SK-N-SH (cell line): ENCODE measurements around the gene MEGF8. TPM values are rescaled to one million over a fixed set of nuclear protein-coding genes. Genes with fewer than 3 reads are reported as not detected.
A peak's percentile ranks its signal among the peaks of the same experiment; 100 is the strongest.

Experiments used
- CTCF ChIA-PET: fragments of 300-600, 350-600 bp; formaldehyde crosslinking; extraction: SDS; loops from one replicate; lab custom pipeline; 2021; lab: Yijun Ruan, JAX
- POLR2A ChIA-PET: fragments of 350-600 bp; sonication (Branson Sonifier 250); formaldehyde crosslinking; extraction: SDS; loops from one replicate; lab custom pipeline; 2020; ENCODE audit warnings: antibody characterized with exemption, inconsistent platforms; lab: Yijun Ruan, JAX
- DNase-seq: peaks from one replicate; pipeline ENCODE4 v3.0.0; 2012
- H2AFZ ChIP-seq: fragments of 200-600 bp; sonication (generic); 2 replicates; pipeline ENCODE4 v1.8.1; 2016; ENCODE audit warnings: antibody characterized with exemption, mild to moderate bottlenecking, low read depth
- H3F3A ChIP-seq: fragments of 200-600 bp; sonication (generic); replicated peaks from 2 replicates; pipeline ENCODE3; 2016; ENCODE audit warnings: antibody characterized with exemption, mild to moderate bottlenecking; ENCODE audit not compliant: insufficient read depth
- H3K27ac ChIP-seq, 2 experiments: fragments of 200-500 bp in 1 of 2; fragments of 200-600 bp in 1 of 2; sonication (Bioruptor generic) in 1 of 2; sonication (generic), shearing (Covaris generic) in 1 of 2; 2 replicates each; pipeline versions ENCODE4 v1.5.1 to v1.6.1; 2014 to 2016; ENCODE audit warnings: low read depth in 2 of 2, inconsistent platforms in 1 of 2, low read length in 1 of 2, mild to moderate bottlenecking in 1 of 2, mixed read lengths in 1 of 2
- H3K27me3 ChIP-seq: fragments of 200-600 bp; sonication (generic), shearing (Covaris generic); 2 replicates; pipeline ENCODE4 v1.6.1; 2016; ENCODE audit warnings: mixed run types; ENCODE audit not compliant: insufficient read depth
- H3K36me3 ChIP-seq, 2 experiments: fragments of 200-500 bp in 1 of 2; fragments of 200-600 bp in 1 of 2; sonication (Bioruptor generic) in 1 of 2; sonication (generic) in 1 of 2; replicated peaks in 1 of 2; 2 replicates each; pipeline versions ENCODE3 to v1.5.1; 2014 to 2016; ENCODE audit warnings: low read length in 1 of 2, mild to moderate bottlenecking in 1 of 2; ENCODE audit not compliant: insufficient read depth in 2 of 2, control insufficient read depth in 1 of 2
- H3K4me1 ChIP-seq, 2 experiments: fragments of 200-500 bp in 1 of 2; fragments of 200-600 bp in 1 of 2; sonication (Bioruptor generic) in 1 of 2; sonication (generic), shearing (Covaris generic) in 1 of 2; 2 replicates each; pipeline versions ENCODE4 v1.5.1 to v1.6.1; 2014 to 2016; ENCODE audit warnings: low read depth in 1 of 2, low read length in 1 of 2, mixed run types in 1 of 2; ENCODE audit not compliant: insufficient read depth in 2 of 2, control insufficient read depth in 1 of 2
- H3K4me2 ChIP-seq: fragments of 200-600 bp; sonication (generic), shearing (Covaris generic); 2 replicates; pipeline ENCODE4 v1.6.1; 2017; ENCODE audit warnings: mixed run types
- H3K4me3 ChIP-seq, 2 experiments: fragments of 200-500 bp in 1 of 2; fragments of 200-600 bp in 1 of 2; sonication (Bioruptor generic) in 1 of 2; sonication (generic), shearing (Covaris generic) in 1 of 2; 2 replicates each; pipeline versions ENCODE4 v1.5.1 to v1.8.1; 2014 to 2016; ENCODE audit warnings: low read depth in 2 of 2, inconsistent platforms in 1 of 2, low read length in 1 of 2, mild to moderate bottlenecking in 1 of 2, mixed read lengths in 1 of 2, moderate library complexity in 1 of 2
- H3K79me2 ChIP-seq: fragments of 200-600 bp; sonication (generic); 2 replicates; pipeline ENCODE4 v1.8.1; 2017; ENCODE audit warnings: mild to moderate bottlenecking; ENCODE audit not compliant: insufficient read depth
- H3K9ac ChIP-seq: fragments of 200-600 bp; sonication (generic); 2 replicates; pipeline ENCODE4 v1.6.1; 2017; ENCODE audit warnings: mixed run types
- H3K9me2 ChIP-seq: fragments of 200-600 bp; sonication (generic); 2 replicates; pipeline ENCODE4 v1.6.1; 2017; ENCODE audit warnings: mixed run types
- H3K9me3 ChIP-seq: fragments of 200-600 bp; sonication (generic); 2 replicates; pipeline ENCODE4 v1.6.1; 2017; ENCODE audit warnings: mixed run types, mild to moderate bottlenecking, moderate library complexity
- H4K20me1 ChIP-seq: fragments of 200-600 bp; sonication (generic); 2 replicates; pipeline ENCODE4 v1.6.1; 2017; ENCODE audit warnings: mild to moderate bottlenecking, mixed run types; ENCODE audit not compliant: insufficient read depth
- CHD2 ChIP-seq: fragments of 150-350 bp; IDR thresholded peaks from 2 replicates; pipeline ENCODE4 v1.6.1; 2018; ENCODE audit warnings: low read length; ENCODE audit not compliant: partially characterized antibody
- CTCF ChIP-seq: fragments of 200-600 bp; sonication (generic); IDR thresholded peaks from 2 replicates; pipeline ENCODE4 v1.6.1; 2017; ENCODE audit warnings: antibody characterized with exemption, mild to moderate bottlenecking, moderate library complexity
- EZH2phosphoT487 ChIP-seq: fragments of 200-600 bp; sonication (generic); IDR thresholded peaks from 2 replicates; pipeline ENCODE4 v1.6.1; 2017; ENCODE audit warnings: low read depth, mixed run types, mild to moderate bottlenecking, antibody characterized with exemption, moderate library complexity, borderline replicate concordance
- FOSL2 ChIP-seq: IDR thresholded peaks from 2 replicates; pipeline ENCODE4 v1.4.0; 2012; ENCODE audit warnings: low read depth, mild to moderate bottlenecking, moderate library complexity, borderline replicate concordance
- FOXJ3 ChIP-seq: sonication (generic); formaldehyde crosslinking; IDR thresholded peaks from 2 replicates; pipeline ENCODE4 v1.5.1; 2020; ENCODE audit warnings: mild to moderate bottlenecking, missing genetic modification reagents
- FOXM1 ChIP-seq: IDR thresholded peaks from 2 replicates; pipeline ENCODE4 v1.4.0; 2012; ENCODE audit warnings: low read depth, mild to moderate bottlenecking
- GABPA ChIP-seq: IDR thresholded peaks from 2 replicates; pipeline ENCODE4 v1.4.0; 2012; ENCODE audit warnings: low read depth, mild to moderate bottlenecking
- JUND ChIP-seq: IDR thresholded peaks from 2 replicates; pipeline ENCODE4 v1.4.0; 2012
- MAX ChIP-seq: IDR thresholded peaks from 2 replicates; pipeline ENCODE4 v1.4.0; 2012; ENCODE audit warnings: low read depth
- NFIC ChIP-seq: IDR thresholded peaks from 2 replicates; pipeline ENCODE4 v1.4.0; 2012; ENCODE audit warnings: borderline replicate concordance
- RAD21 ChIP-seq: IDR thresholded peaks from 2 replicates; pipeline ENCODE4 v1.6.1; 2012; ENCODE audit warnings: mild to moderate bottlenecking, low read length
- RFX5 ChIP-seq: IDR thresholded peaks from 2 replicates; pipeline ENCODE4 v1.6.1; 2012; ENCODE audit warnings: mild to moderate bottlenecking, improper control_type of control experiment, low read length
- SIN3A ChIP-seq: IDR thresholded peaks from 2 replicates; pipeline ENCODE4 v1.6.1; 2012; ENCODE audit warnings: low read depth, mild to moderate bottlenecking, low read length, moderate library complexity, borderline replicate concordance
- SMC3 ChIP-seq: IDR thresholded peaks from 2 replicates; pipeline ENCODE4 v1.6.1; 2012; ENCODE audit warnings: low read depth, low read length, improper control_type of control experiment
- TAF1 ChIP-seq: IDR thresholded peaks from 2 replicates; pipeline ENCODE4 v1.6.1; 2012; ENCODE audit warnings: low read depth, mild to moderate bottlenecking, low read length, moderate library complexity, borderline replicate concordance
- TCF12 ChIP-seq: IDR thresholded peaks from 2 replicates; pipeline ENCODE4 v1.4.0; 2012
- YY1 ChIP-seq: IDR thresholded peaks from 2 replicates; pipeline ENCODE4 v1.4.0; 2012; ENCODE audit warnings: low read depth, mild to moderate bottlenecking
- WGBS: methylation state at CpG from one replicate; pipeline ENCODE4 v1.1.6; 2017; ENCODE audit warnings: low lambda C conversion rate; 5-methylcytosine and 5-hydroxymethylcytosine counted together
- polyA plus RNA-seq, 3 experiments: library from polyadenylated mRNA; depleted of rRNA; stranded (reverse); fragments of >200 nt; gene quantifications; 2 replicates each; pipeline ENCODE4 v1.2.3, GENCODE V29; 2012
- TF ChIP-seq, protein P1 (sequence below): fragments of 150-350 bp; IDR thresholded peaks from 2 replicates; pipeline ENCODE4 v1.6.1; 2016; ENCODE audit warnings: mild to moderate bottlenecking, low read depth, low read length

The MEGF8 gene
- polyA plus RNA-seq, 1 of the 3 experiments (the other 2 are of a cell fraction) = 19.1 TPM

- peak; percentile 56 for DNase-seq
- 93% methylated on average over 11 of the region's 17 CpGs for WGBS
- Histone ChIP-seq H3K36me3 (peaks cover 7 to 8% of the 10 kb centered on the region in 2 experiments), H2AFZ (no peak overlapping the region), H4K20me1 (no peaks in the 10 kb centered on the region), H3K4me3 (no peak overlapping the region), H3K9ac (no peak overlapping the region), H3K9me3 (no peaks in the 10 kb centered on the region), H3K79me2 (no peaks in the 10 kb centered on the region), H3F3A (no peaks in the 10 kb centered on the region), H3K9me2 (no peaks in the 10 kb centered on the region), H3K27me3 (no peaks in the 10 kb centered on the region), H3K4me1 (no peaks in the 10 kb centered on the region; a peak in 1 of 4 replicates), H3K27ac (no peak overlapping the region), H3K4me2 (no peak overlapping the region)
- TF ChIP-seq NFIC (no peak), CTCF (peak; percentile 49)
- CTCF ChIA-PET = interaction anchor here (0.9 to 1.2 kb wide), 3 partner anchors 11 to 57 kb away, joined by 3 to 5 read pairs (median 4); partner anchors contain the start of genes PAFAH1B3 and PRR19
- POLR2A ChIA-PET = no interaction called here
Measured at GRCh38 chr19:42343344-42344110, 18.1 kb downstream of the MEGF8 start.

GRCh38 chr19:42344336-42344893 is 19.0 kb downstream of the MEGF8 start:
- H3K9ac ChIP-seq = no peak overlapping the region
- TF ChIP-seq FOXJ3 (no peak), TAF1 (no peak), FOSL2 (no peak), RAD21 (no peak), EZH2phosphoT487 (no peak), SMC3 (no peak), YY1 (no peak), GABPA (no peak), SIN3A (no peak), TCF12 (no peak), JUND (no peak), CHD2 (no peak), RFX5 (no peak), FOXM1 (no peak), MAX (no peak)
- TF ChIP-seq, protein P1, sequence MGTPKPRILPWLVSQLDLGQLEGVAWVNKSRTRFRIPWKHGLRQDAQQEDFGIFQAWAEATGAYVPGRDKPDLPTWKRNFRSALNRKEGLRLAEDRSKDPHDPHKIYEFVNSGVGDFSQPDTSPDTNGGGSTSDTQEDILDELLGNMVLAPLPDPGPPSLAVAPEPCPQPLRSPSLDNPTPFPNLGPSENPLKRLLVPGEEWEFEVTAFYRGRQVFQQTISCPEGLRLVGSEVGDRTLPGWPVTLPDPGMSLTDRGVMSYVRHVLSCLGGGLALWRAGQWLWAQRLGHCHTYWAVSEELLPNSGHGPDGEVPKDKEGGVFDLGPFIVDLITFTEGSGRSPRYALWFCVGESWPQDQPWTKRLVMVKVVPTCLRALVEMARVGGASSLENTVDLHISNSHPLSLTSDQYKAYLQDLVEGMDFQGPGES = no peak
- no peaks in the 10 kb centered on the region for H3F3A ChIP-seq
- H2AFZ ChIP-seq = no peak overlapping the region
- peaks cover 7 to 8% of the 10 kb centered on the region in 2 experiments for H3K36me3 ChIP-seq
- no peaks in the 10 kb centered on the region; a peak in 1 of 4 replicates for H3K4me1 ChIP-seq
- CTCF ChIA-PET = interaction anchor here (0.7 to 1.9 kb wide), 4 partner anchors 10 to 179 kb away, joined by 3 to 7 read pairs (median 4); no protein-coding TSS in a partner anchor
- H3K9me2 ChIP-seq = no peaks in the 10 kb centered on the region
- H3K4me2 ChIP-seq = no peak overlapping the region
- POLR2A ChIA-PET = no interaction called here
- no peak overlapping the region for H3K4me3 ChIP-seq
- WGBS = 93% methylated on average over 18 of the region's 18 CpGs
- no peaks in the 10 kb centered on the region for H3K9me3 ChIP-seq
- no peak overlapping the region; a peak in 1 of 4 replicates for H3K27ac ChIP-seq
- DNase-seq = no peak
- no peaks in the 10 kb centered on the region for H3K27me3 ChIP-seq
- H3K79me2 ChIP-seq = no peaks in the 10 kb centered on the region
- H4K20me1 ChIP-seq = no peaks in the 10 kb centered on the region
